B cell (primary cell): ENCODE measurements around the gene NPRL2. TPM values are rescaled to one million over a fixed set of nuclear protein-coding genes. Genes with fewer than 3 reads are reported as not detected.

Source experiments
- ATAC-seq: fragments of 200-7000 bp; cut with Tn5 transposase; one replicate; pipeline ENCODE4 v1.10.0; 2021; ENCODE audit warnings: low read depth, mild to moderate bottlenecking, moderate number of reproducible peaks, moderate library complexity
- CTCF ChIA-PET: fragments of 350-600 bp; sonication (Branson Sonifier 250); formaldehyde crosslinking; loops from one replicate; lab custom pipeline; 2021; ENCODE audit warnings: antibody characterized with exemption, inconsistent platforms; lab: Charles Lee
- POLR2A ChIA-PET: fragments of 350-600 bp; sonication (Branson Sonifier 250); formaldehyde crosslinking; loops from one replicate; lab custom pipeline; 2021; ENCODE audit warnings: antibody characterized with exemption; lab: Charles Lee
- DNase-seq: peaks from one replicate; pipeline ENCODE4 v3.0.0; 2013
- H2AFZ ChIP-seq: 2 replicates; pipeline ENCODE4 v1.6.1; 2012; ENCODE audit warnings: mild to moderate bottlenecking, low read depth, low read length; ENCODE audit not compliant: insufficient read depth, poor library complexity, severe bottlenecking
- H3K27ac ChIP-seq, 2 donors: 1 replicate in 1 of 2; 2 replicates in 1 of 2; pipeline ENCODE4 v1.5.1; 2012 to 2013; ENCODE audit warnings: low read length in 2 of 2, mild to moderate bottlenecking in 2 of 2, moderate library complexity in 1 of 2
- H3K27me3 ChIP-seq, 4 experiments: fragments of 200-600 bp in 1 of 4; sonication (generic) in 1 of 4; replicated peaks in 1 of 4; 1 replicate in 2 of 4; 2 replicates in 2 of 4; pipeline versions ENCODE4 v1.6.1 to v1.7.0; 2013 to 2016; ENCODE audit warnings: low read length in 3 of 4, mild to moderate bottlenecking in 2 of 4, mixed read lengths in 1 of 4, moderate library complexity in 1 of 4; ENCODE audit not compliant: insufficient read depth in 4 of 4, control insufficient read depth in 3 of 4; ENCODE audit errors: control extremely low read depth in 1 of 4
- H3K36me3 ChIP-seq, 2 experiments: replicated peaks in 1 of 2; 1 replicate in 1 of 2; 2 replicates in 1 of 2; pipeline versions ENCODE4 v1.6.1 to v1.7.1; 2013; ENCODE audit warnings: low read length in 1 of 2; ENCODE audit not compliant: insufficient read depth in 2 of 2, control insufficient read depth in 1 of 2; ENCODE audit errors: control extremely low read depth in 1 of 2, extremely low read depth in 1 of 2
- H3K4me1 ChIP-seq, 2 donors: fragments of 200-600 bp in 1 of 2; sonication (generic) in 1 of 2; 1 replicate in 1 of 2; 2 replicates in 1 of 2; pipeline versions ENCODE4 v1.5.1 to v1.6.1; 2013 to 2017; ENCODE audit warnings: low read length in 2 of 2; ENCODE audit not compliant: control insufficient read depth in 2 of 2, insufficient read depth in 2 of 2
- H3K4me2 ChIP-seq: replicated peaks from 2 replicates; pipeline ENCODE3; 2012; ENCODE audit warnings: mild to moderate bottlenecking, low read depth, low read length; ENCODE audit not compliant: poor library complexity, severe bottlenecking
- H3K4me3 ChIP-seq, 5 experiments: fragments of 200-600 bp in 1 of 5; sonication (generic) in 1 of 5; 1 replicate in 3 of 5; 2 replicates in 2 of 5; pipeline versions ENCODE4 v1.5.1 to v1.7.0; 2011 to 2016; ENCODE audit warnings: low read length in 4 of 5, mild to moderate bottlenecking in 4 of 5, low read depth in 2 of 5, control low read depth in 1 of 5, moderate library complexity in 1 of 5; ENCODE audit not compliant: insufficient read depth in 1 of 5; ENCODE audit errors: control extremely low read depth in 1 of 5, extremely low read depth in 1 of 5
- H3K79me2 ChIP-seq: fragments of 200-600 bp; sonication (generic); one replicate; pipeline ENCODE4 v1.6.0; 2016; ENCODE audit warnings: low read length; ENCODE audit not compliant: control insufficient read depth, insufficient read depth
- H3K9ac ChIP-seq: fragments of 200-600 bp; sonication (generic); 2 replicates; pipeline ENCODE4 v1.6.1; 2017; ENCODE audit warnings: mild to moderate bottlenecking, low read length, moderate library complexity
- H3K9me3 ChIP-seq, 3 donors: one replicate each; pipeline versions ENCODE4 v1.6.1 to v1.7.1; 2013; ENCODE audit warnings: low read length in 2 of 3; ENCODE audit not compliant: control insufficient read depth in 2 of 3, insufficient read depth in 1 of 3; ENCODE audit errors: control extremely low read depth in 1 of 3
- H4K20me1 ChIP-seq: 2 replicates; pipeline ENCODE4 v1.6.0; 2012; ENCODE audit warnings: mild to moderate bottlenecking, low read length; ENCODE audit not compliant: insufficient read depth, control insufficient read depth, poor library complexity, severe bottlenecking
- H3K27ac Mint-ChIP-seq: one replicate; pipeline ENCODE4 v1.8.0; 2021; ENCODE audit warnings: mixed read lengths
- H3K27me3 Mint-ChIP-seq: one replicate; pipeline ENCODE4 v1.8.0; 2021; ENCODE audit warnings: mixed read lengths
- H3K4me1 Mint-ChIP-seq: one replicate; pipeline ENCODE4 v1.8.0; 2021; ENCODE audit warnings: mixed read lengths
- H3K4me3 Mint-ChIP-seq: one replicate; pipeline ENCODE4 v1.8.0; 2021; ENCODE audit warnings: mixed read lengths
- H3K9me3 Mint-ChIP-seq: one replicate; pipeline ENCODE4 v1.8.0; 2022; ENCODE audit warnings: mixed read lengths; ENCODE audit not compliant: insufficient read depth
- CTCF ChIP-seq: fragments of 200-600 bp; IDR thresholded peaks from one replicate; pipeline ENCODE4 v1.8.0; 2022; ENCODE audit warnings: antibody characterized with exemption, mild to moderate bottlenecking
- EZH2 ChIP-seq: IDR thresholded peaks from 2 replicates; pipeline ENCODE4 v1.6.1; 2012; ENCODE audit warnings: borderline replicate concordance, low read depth, mild to moderate bottlenecking, moderate library complexity, low read length; ENCODE audit not compliant: insufficient read depth, poor library complexity, severe bottlenecking
- WGBS: methylation state at CpG from one replicate; pipeline ENCODE4 v1.1.5; 2013; ENCODE audit warnings: missing lambda C conversion rate; ENCODE audit not compliant: insufficient coverage; 5-methylcytosine and 5-hydroxymethylcytosine counted together
- intact Hi-C: fragments of 100-400 bp; cut with micrococcal nuclease; formaldehyde crosslinking; loops from one replicate; pipeline ENCODE4 v1.10.0; 2022
- polyA plus RNA-seq: library from polyadenylated mRNA; depleted of rRNA; stranded (reverse); fragments of >200 nt; gene quantifications from 2 replicates; pipeline ENCODE4 v1.2.3, GENCODE V29; 2012
- total RNA-seq, 2 donors: library from RNA; stranded (reverse); fragments of 120-200 nt in 1 of 2; gene quantifications; 1 replicate in 1 of 2; 2 replicates in 1 of 2; pipeline versions ENCODE4 v1.2.3 to v1.2.4, GENCODE V29; 2013 to 2022

NPRL2 gene
- total and polyA plus RNA-seq, 2 donors (not counting 1 experiment from before 2014, with no cell fraction given) = 31.3 to 64.6 TPM

- no peaks in the 10 kb centered on the region for H3K79me2 ChIP-seq
- no peaks in the 10 kb centered on the region for H3K4me1 Mint-ChIP-seq
- no peak overlapping the region for H3K9ac ChIP-seq
- H3K27ac ChIP-seq = no peak overlapping the region
- H3K27me3 Mint-ChIP-seq = peaks cover 9% of the 10 kb centered on the region
- H3K4me3 Mint-ChIP-seq = no peak overlapping the region
- H3K9me3 Mint-ChIP-seq = no peaks in the 10 kb centered on the region
- H3K4me3 ChIP-seq = no peak overlapping the region
- CTCF ChIA-PET = interaction anchor here (0.9 kb wide), 1 partner anchor 161 kb away, joined by 3 read pairs; no protein-coding TSS in a partner anchor
- H4K20me1 ChIP-seq = no peaks in the 10 kb centered on the region
- TF ChIP-seq EZH2 (no peak), CTCF (no peak)
- 69% methylated on average over 4 of the region's 4 CpGs for WGBS
- no peak for DNase-seq
- ATAC-seq = no peak
- POLR2A ChIA-PET = no interaction called here
- H3K27me3 ChIP-seq = no peaks in the 10 kb centered on the region
- H3K27ac Mint-ChIP-seq = no peak overlapping the region
- no peaks in the 10 kb centered on the region for H3K36me3 ChIP-seq
- no peak overlapping the region for H3K4me2 ChIP-seq
- intact Hi-C loops = no loop called here
- no peaks in the 10 kb centered on the region for H3K4me1 ChIP-seq
- H2AFZ ChIP-seq = no peak overlapping the region
- no peaks in the 10 kb centered on the region for H3K9me3 ChIP-seq
Measured at GRCh38 chr3:50381383-50381782, 30.8 kb upstream of the NPRL2 start.

- H3K4me3 ChIP-seq = no peak overlapping the region
Measured at GRCh38 chr3:50380405-50381085, 30.0 kb upstream of the NPRL2 start.

More at GRCh38 chr3:50380405-50381085, 30.0 kb upstream of the NPRL2 start:
- no peaks in the 10 kb centered on the region for H3K27me3 ChIP-seq
- ATAC-seq (no peak), DNase-seq (no peak)
- POLR2A ChIA-PET = no interaction called here
- CTCF ChIA-PET = no interaction called here
- Mint-ChIP-seq H3K27me3 (peaks cover 9% of the 10 kb centered on the region), H3K9me3 (no peaks in the 10 kb centered on the region), H3K4me3 (no peak overlapping the region), H3K27ac (no peak overlapping the region), H3K4me1 (no peaks in the 10 kb centered on the region)
- no peak overlapping the region for H3K4me2 ChIP-seq
- no peak overlapping the region for H2AFZ ChIP-seq
- H3K4me1 ChIP-seq = no peaks in the 10 kb centered on the region
- 93% methylated on average over 16 of the region's 17 CpGs for WGBS
- no peak overlapping the region for H3K27ac ChIP-seq
- H3K79me2 ChIP-seq = no peaks in the 10 kb centered on the region
- H3K9me3 ChIP-seq = no peaks in the 10 kb centered on the region
- no peaks in the 10 kb centered on the region for H4K20me1 ChIP-seq
- no peak for TF ChIP-seq EZH2
- no peak for TF ChIP-seq CTCF
- no peak overlapping the region for H3K9ac ChIP-seq
- intact Hi-C loops = no loop called here
- no peaks in the 10 kb centered on the region for H3K36me3 ChIP-seq
